Ascending aorta (tissue), 2 donors: ENCODE results near the gene OR1S2. TPM values are rescaled to one million over a fixed set of nuclear protein-coding genes. Genes with fewer than 3 reads are reported as not detected.
"Not testable (repeated sequence)": the region's sequence is repeated elsewhere in the genome, so short reads cannot be mapped to it uniquely, and the experiment has no call there.

Experiments used
- DNase-seq, 2 donors: peaks; one replicate each; pipeline ENCODE4 v3.0.0-alpha.2; 2019; ENCODE audit warnings: low spot score in 2 of 2
- H3K27ac ChIP-seq, 2 donors: fragments of 200-600 bp; sonication (generic); one replicate each; pipeline ENCODE4 v1.5.1; 2016 to 2017; ENCODE audit warnings: mild to moderate bottlenecking in 1 of 2
- H3K27me3 ChIP-seq: fragments of 200-600 bp; sonication (generic); one replicate; pipeline ENCODE4 v1.5.1; 2017
- H3K36me3 ChIP-seq, 2 donors: fragments of 200-600 bp; sonication (generic); one replicate each; pipeline ENCODE4 v1.5.1; 2016
- H3K4me1 ChIP-seq, 2 donors: fragments of 200-600 bp; sonication (generic); one replicate each; pipeline ENCODE4 v1.5.1; 2016 to 2017; ENCODE audit warnings: mild to moderate bottlenecking in 1 of 2
- H3K4me3 ChIP-seq, 2 donors: fragments of 200-600 bp; sonication (generic); one replicate each; pipeline ENCODE4 v1.5.1; 2016 to 2017; ENCODE audit warnings: mild to moderate bottlenecking in 1 of 2
- H3K9me3 ChIP-seq, 2 donors: fragments of 200-600 bp; sonication (generic); one replicate each; pipeline ENCODE4 v1.5.1; 2016
- CTCF ChIP-seq, 3 experiments: fragments of 200-600 bp in 2 of 3; fragments of 450-650 bp in 1 of 3; sonication (generic) in 2 of 3; IDR thresholded peaks; one replicate each; pipeline ENCODE4 v1.5.1; 2016 to 2019; ENCODE audit warnings: antibody characterized with exemption in 3 of 3, mild to moderate bottlenecking in 1 of 3, moderate library complexity in 1 of 3
- intact Hi-C: fragments of 100-400 bp; cut with DNase I; formaldehyde crosslinking; loops from one replicate; pipeline ENCODE4 v1.15.1; 2023
- total RNA-seq: library from RNA; depleted of rRNA; stranded (reverse); fragments of >200 nt; gene quantifications from one replicate; pipeline ENCODE4 v1.1.0, GENCODE V29; 2016

The OR1S2 gene
- total RNA-seq = not detected

GRCh38 chr11:58204042-58204441 is at the start of gene OR1S2:
Gene OR1S2 (minus strand): TSS chr11:58204142. CDS start chr11:58204142, 0 bp downstream.
- Histone ChIP-seq H3K9me3 (no peaks in the 10 kb centered on the region), H3K27ac (no peak within 1 kb of the TSS), H3K4me1 (no peaks in the 10 kb centered on the region), H3K27me3 (no peaks in the 10 kb centered on the region), H3K4me3 (no peak within 1 kb of the TSS), H3K36me3 (no peaks in the 10 kb centered on the region)
- DNase-seq = no peak
- intact Hi-C loops = no loop called here
- no peak for TF ChIP-seq CTCF (IDR thresholded peaks at IDR 0.05)

- H3K36me3 ChIP-seq = no peaks in the 10 kb centered on the region
- no peaks in the 10 kb centered on the region for H3K27me3 ChIP-seq
- H3K4me1 ChIP-seq = no peaks in the 10 kb centered on the region
- intact Hi-C loops = no loop called here
- DNase-seq = no peak
- no peak overlapping the region for H3K27ac ChIP-seq
- no peak overlapping the region for H3K4me3 ChIP-seq
- peaks cover 0 to 6% of the 10 kb centered on the region in 2 donors for H3K9me3 ChIP-seq
- no peak for TF ChIP-seq CTCF (IDR thresholded peaks at IDR 0.05)
These were observed 40.0 kb upstream of the OR1S2 start for GRCh38 chr11:58243954-58244353.

- Histone ChIP-seq H3K36me3 (no peaks in the 10 kb centered on the region), H3K9me3 (no peaks in the 10 kb centered on the region), H3K27ac (no peak overlapping the region), H3K27me3 (no peaks in the 10 kb centered on the region), H3K4me3 (no peak overlapping the region), H3K4me1 (no peaks in the 10 kb centered on the region)
- TF ChIP-seq CTCF (IDR thresholded peaks at IDR 0.05) = no peak
- DNase-seq = no peak
- intact Hi-C loops = no loop called here
These were observed 24.1 kb upstream of the OR1S2 start for GRCh38 chr11:58227956-58228615.

- no peak for TF ChIP-seq CTCF (IDR thresholded peaks at IDR 0.05)
- Histone ChIP-seq H3K36me3 (no peaks in the 10 kb centered on the region), H3K9me3 (no peaks in the 10 kb centered on the region), H3K27me3 (no peaks in the 10 kb centered on the region), H3K4me1 (no peaks in the 10 kb centered on the region), H3K27ac (no peak overlapping the region), H3K4me3 (no peak overlapping the region)
- no peak for DNase-seq
- intact Hi-C loops = no loop called here
These were observed 18.8 kb upstream of the OR1S2 start for GRCh38 chr11:58222721-58223120.

- no peak for DNase-seq
- Histone ChIP-seq H3K36me3 (no peaks in the 10 kb centered on the region), H3K27ac (no peak overlapping the region), H3K9me3 (no peaks in the 10 kb centered on the region), H3K4me3 (no peak overlapping the region), H3K4me1 (no peaks in the 10 kb centered on the region), H3K27me3 (no peaks in the 10 kb centered on the region)
- intact Hi-C loops = no loop called here
- no peak for TF ChIP-seq CTCF (IDR thresholded peaks at IDR 0.05)
These were observed 12.5 kb upstream of the OR1S2 start for GRCh38 chr11:58216476-58216875.

GRCh38 chr11:58212420-58212819 is 8.5 kb upstream of the OR1S2 start, which contains the start of gene OR1S1:
Gene OR1S1 (plus strand): TSS chr11:58212720.
- intact Hi-C loops, H3K4me1 ChIP-seq, H3K27me3 ChIP-seq, H3K36me3 ChIP-seq, H3K27ac ChIP-seq, H3K4me3 ChIP-seq, H3K9me3 ChIP-seq, DNase-seq: not testable (repeated sequence)
